Activated CD4-positive, alpha-beta T cell treated with anti-CD3 and anti-CD28 coated beads, Interleukin-2, amount 50 U/mL, for 16 hours (primary cell): ENCODE results near the gene CHML.

ENCODE experiments used
- DNase-seq: peaks from one replicate; pipeline ENCODE4 v3.0.0-alpha.2; 2020

Gene CHML

DNA sequence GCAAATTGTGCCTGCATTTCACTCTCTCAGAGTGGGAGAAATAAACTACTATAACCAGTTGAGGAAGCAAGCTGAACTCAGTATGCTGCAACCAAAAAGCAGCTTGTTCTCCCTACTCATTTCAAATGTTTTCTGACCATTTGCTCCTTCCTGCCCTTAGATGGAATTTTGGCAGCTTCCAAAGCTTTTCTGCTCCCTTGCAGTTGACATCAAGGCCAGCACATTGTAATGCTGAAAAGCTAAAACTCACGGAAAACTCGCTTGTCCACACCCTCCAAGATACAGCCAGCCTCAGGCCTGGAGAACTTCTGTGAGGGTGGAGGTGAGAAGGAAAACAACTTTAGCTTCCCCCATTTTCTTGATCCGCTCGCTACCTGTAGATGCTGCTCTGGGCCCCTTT lies 5.0 kb upstream of the CHML start:
- DNase-seq: no peak

DNA sequence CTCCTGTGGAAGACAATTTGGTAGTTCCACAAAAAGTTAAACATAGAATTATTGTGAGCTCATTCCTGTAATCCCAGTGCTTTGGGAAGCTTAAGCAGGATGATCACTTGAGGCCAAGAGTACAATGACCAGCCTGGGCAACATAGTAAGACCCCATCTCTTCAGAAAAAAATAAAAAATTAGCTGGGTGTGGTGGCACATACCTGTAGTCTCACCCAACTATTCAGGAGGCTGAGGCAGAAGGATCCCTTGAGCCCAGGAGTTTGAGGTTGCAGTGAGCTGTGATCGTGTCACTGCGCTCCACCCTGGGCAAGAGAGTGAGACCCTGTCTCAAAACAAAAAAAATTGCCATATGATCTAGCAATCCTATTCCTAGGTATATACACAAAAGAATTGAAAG lies 4.1 kb upstream of the CHML start:
- no peak for DNase-seq

DNA sequence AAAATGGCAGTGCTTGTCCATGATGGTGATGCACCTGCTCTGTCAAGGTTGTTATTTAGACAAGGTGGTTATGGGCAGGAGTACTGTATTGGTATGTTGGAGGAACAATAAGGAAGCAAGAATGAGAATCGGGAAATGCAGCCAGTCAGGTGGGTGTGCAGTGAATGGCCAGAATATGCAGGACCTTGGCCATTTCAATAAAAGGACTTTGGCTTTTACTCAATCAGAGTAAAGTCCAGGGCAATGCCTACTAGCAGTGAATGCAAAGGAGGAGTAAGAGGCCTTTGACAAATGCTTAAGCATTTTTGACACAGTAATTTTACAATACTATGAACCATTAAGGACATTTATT lies 2.4 kb upstream of the CHML start:
- DNase-seq: no peak

DNA sequence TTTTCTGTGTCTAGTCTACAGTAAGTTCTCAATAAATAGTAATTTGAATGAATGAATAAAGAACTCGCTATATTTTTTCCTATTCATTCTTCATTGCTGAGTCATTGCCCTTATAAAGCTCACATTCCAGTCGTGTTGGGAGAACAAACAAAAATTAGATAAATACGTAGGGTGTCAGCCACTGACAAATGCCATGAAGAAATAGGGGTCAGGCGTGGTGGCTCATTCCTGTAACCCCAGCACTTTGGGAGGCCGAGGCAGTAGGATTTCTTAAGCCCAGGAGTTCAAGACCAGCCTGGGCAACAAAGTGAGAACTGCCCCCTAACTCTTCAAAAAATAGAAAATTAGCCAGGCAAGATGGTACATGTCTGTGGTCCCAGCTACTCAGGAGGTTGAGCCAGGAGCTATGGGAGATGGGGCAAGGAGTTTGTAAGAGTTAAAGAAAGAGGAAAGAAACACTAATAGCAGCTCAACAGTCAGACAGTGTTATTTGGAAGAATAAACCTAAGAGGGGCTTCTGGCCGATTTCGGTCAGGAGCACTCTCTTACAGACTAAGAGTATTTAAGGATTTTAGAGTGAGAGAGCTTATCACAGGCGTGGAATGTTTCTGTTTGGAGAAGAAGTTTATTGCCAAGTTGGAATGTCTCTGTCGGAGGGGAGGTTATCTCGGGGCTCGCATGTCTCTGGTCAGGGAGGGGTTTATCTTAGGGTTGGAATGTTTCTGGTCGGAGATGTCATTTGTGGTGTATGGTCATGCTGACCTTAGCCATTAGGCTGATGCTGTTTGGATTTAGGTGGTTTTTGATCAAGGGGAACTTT lies 1.8 kb upstream of the CHML start:
- no peak for DNase-seq

DNA sequence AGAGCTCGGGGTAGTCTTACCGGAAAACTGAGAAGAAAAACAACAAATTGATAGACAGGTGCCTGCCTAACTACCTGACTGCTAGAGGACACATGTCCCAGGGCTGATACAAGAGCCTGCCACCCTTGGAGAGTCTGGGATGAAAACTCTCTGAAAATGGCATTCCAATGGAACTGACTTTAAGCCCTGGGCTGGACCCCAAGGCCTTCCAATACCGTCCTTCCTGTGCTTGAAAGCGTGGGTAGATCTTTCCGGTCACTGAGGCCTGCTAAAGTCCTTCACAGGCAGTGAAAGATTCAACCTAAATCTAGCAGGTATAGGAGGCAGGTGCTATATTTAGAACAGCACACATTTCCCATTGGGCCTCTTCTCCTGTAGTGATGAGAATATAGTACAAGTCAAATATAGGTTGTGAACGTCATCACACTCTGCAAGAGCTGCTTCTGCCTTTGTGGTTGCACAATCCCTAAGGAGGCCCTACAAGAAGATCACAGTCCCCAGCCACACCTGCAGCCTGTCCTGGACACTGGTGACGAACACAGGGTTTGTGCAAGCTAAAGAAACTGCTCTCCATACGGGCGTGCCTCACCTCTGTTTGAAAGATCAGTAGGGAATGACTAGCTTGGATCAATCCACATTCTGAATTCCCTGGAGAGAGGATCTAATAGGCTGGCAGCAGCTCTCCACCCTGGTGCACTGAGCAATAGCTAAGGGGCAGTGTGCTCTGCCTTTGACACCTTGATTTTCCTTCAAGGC lies 876 bp upstream of the CHML start:
- no peak for DNase-seq

DNA sequence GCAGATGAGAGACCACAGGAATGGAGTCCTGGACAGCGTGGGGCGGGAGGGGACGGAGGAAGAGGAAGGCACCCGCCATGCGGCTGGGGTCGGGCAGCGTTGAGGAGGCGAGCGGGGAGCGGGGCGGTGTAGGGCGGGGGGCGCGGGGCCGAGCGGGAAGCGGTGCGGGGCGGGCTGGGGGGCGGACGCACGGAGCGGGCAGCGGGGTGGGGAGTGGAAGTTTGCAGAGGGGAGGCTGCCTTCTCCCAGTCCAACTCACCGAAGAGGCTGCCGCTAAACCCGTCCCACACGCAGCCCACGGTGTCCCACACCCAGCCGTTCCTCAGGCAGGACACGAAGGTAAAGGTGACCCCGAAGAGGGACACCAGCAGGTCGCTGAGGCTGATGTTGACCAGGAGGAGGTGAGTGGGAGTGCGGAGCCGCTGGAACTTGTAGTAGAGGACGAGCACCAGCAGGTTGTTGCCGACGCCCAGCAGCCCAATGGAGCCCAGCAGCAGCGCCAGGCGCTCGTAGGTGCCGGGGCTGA lies 483 bp downstream of the CHML start:
- DNase-seq: peak; percentile 39

DNA sequence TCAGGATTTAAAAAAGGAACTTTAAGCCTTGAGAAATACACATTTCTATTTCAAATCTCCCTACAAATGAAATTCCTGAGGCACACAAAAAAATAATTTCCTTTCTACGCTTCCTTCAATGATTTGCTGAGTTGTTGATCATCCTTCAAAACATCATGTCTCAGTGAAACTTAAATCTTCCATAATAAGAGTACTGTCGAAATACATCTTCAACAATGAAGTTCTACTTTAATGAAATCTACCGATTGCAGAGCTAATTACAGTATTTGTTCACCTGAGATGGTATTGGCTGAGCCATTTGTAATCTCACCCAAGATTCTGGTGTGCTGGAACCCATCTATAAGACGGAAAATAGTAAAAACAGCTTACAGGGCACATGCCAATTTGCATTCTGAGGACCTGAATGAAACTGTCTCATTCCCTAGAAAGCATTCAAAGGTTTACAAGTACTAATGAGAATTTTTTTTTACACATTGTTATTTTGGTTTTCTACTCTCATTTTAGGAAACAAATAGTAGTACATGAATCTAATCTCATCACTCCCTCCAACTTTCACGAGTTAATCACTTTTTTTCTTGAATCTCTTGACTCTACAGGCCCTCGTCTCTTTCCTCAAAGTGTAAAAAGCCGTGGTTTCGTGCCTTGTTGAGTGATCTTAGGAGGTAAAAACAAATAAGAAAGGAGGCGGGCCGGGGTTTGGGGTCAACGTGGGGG lies 1.1 kb downstream of the CHML start:
- DNase-seq: no peak

DNA sequence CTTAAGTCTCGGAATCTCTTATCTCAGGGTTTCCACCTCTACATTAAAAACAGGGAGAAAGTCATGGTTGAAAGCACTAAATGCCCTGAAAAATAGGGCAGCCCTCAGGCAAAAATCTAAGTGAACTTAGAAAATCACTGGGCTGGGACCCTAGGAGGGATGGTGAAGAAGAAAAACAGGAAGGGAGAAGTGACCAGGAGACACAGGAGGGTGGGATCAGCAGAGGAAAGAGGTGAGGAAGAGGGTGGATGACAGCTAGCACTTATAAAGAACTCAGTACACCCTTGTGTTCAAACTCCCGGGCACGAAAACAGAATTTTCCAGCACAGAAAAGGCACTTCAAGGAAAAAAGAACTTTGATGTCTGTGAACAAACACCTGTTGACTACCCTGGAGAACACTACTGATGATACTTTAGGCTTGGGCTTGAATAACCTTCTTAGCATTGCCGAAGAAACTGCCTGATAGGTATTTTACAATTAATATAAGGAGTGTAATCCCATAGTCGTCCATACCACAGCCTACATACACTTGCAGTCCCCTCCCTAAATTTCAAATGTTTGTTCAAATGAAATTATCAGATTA lies 2.0 kb downstream of the CHML start:
- no peak for DNase-seq

DNA sequence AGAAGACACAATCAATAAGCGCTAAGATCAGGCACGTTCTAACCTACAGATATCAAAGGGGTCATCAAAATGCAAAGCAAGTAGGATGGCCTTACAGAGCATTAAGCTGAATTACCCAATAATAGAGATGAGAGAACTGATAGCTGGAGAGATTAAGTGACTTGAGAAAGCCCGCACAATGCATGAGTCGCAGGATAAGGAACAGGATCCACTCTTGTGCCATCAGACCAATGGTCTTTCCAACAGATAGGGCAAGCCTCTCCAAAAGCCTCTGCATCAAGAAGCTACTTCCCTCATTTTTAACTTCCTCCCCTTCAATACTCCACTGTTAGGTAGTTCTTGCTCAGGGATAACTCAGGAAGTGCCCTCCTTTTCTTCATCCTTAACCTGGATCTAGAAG lies 2.6 kb downstream of the CHML start:
- no peak for DNase-seq

DNA sequence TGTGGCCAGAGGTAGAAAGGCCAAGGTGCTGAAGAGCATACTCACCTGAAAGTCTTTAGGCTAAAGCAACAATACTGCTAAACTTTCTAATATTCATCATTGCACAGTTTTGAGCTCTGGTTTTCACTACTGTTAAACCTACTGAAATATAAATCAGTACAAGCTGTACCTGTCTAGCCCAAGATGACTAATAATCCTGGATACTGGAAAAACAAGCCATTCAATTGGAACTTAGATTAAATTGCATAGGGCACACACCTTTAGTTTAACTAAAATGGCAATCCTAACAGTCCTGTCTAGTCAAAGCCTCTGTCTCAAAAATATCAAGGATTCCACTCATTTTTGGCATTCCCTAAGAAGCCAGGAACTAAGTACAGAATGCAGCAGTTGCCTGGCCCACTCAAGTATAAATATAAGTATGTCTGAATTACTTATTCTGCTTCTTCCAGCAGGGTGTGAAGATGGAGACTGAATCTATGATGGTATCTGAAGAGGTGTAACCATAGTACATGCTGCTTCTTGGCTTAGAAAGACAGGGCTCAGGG lies 3.1 kb downstream of the CHML start:
- DNase-seq: no peak

DNA sequence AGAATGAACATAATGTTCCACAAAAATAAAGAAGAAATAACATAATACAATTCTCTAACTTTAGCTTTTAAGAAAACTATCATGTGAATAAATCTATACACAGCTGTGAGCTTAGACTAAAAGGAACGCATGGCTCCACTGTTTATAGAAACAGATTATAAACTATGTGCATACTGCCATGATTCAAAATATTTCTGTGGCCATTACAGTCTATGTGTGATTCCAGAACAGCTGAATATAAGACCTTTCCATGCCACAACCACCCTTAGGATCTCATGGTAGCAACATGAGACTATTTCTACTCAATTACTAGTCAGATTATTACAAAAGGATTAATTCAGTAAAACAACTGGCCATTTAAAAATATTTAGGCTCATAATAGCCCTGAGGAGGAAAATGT lies 3.9 kb downstream of the CHML start:
- DNase-seq: no peak

DNA sequence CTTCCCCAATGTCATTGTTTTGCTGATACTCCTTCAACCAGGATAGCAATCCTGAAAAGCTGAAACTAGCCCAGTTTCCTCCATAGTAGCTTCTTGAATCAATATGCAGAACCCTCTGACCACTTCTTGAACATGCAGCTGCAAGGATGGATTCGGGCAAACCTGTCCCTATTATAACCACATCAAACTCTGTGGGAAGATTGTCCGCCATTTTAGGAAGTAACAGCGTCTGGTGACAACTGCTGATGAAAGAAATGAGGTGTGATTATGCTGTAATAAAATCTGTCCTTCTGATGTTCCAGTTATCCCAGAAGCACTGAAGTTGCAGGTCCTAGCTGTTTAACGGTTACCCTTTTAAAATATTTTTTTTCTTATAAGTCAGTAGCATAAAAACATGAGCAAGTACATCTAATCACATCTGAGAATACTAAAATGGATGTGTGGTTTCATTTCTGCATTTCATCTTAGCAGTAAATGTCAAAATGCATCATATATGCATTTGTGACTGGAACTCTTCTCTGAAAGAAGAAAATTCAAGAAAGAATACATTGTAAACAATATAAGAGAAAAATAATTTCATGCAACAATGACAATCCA lies 4.5 kb downstream of the CHML start:
- DNase-seq: no peak

DNA sequence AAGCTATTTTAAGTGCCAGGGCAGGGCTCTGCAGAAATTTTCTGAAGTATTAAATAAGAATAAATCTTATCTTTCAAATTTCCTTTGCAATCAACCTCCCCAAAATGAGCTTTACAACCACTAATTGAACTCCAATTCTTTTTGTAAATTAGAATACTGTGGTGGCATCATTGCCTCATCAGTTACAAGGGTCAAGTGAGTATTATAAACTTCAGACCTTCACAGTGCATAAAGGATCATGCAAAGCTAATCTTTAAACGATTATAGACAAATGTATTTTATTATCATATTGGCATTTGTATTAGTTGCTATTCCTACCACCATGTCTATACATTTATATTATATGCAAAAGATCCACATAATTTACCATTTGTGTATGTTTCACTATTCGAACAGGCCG lies 7.2 kb downstream of the CHML start:
- no peak for DNase-seq

DNA sequence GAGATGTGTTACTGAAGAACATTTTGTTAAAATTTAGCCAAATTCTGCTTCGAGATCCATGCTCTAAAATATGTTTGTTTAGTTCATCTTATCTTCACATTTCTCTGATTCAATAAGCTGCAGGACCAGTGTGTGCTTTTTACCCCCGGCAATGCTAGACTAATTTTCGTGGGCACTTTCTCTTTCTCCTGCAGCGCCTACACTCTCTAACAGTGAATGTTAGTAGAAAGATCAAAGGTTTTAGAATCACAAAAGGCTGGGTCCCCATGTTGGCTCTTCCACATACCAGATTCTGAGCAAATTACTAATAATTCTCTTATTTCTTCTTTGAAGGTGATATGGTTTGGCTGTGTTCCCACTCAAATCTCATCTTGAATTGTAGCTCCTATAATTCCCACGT lies 8.5 kb downstream of the CHML start:
- no peak for DNase-seq

DNA sequence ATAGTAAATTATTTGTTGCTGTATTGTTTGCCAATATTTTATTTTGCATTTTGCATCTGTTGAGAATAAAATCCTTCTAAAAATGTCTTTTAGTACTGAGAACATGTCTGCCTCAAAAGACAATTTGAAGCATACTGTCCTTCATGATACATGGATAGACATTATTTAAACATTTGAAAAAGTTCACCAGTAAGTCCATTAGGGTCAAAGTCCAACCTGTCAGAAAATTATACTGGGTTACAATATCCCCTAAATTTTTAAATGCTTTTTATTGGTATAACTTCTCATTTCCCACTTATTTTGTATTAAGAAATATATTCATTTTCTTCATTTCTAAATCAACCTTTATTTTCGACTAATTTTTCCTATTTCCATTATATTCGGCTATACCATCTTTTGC lies 9.3 kb downstream of the CHML start:
- DNase-seq: no peak

DNA sequence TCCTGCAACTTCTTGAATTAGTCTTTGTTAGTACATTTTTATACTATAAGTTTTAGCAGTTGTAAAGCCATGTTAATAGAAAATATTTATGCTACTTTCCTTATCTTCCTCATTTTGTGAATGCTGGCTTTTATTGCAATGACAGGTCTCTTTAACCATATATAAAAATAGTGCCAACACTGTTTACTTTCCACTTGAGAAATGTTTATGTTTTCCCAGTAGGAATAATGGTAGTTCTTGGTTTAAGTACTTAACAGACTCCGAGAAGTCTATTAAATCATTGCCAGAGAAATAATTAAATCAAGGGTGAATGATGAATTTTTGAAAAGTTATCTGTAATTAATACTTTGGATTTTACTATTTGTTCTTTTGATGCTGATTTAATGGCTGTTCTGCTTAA lies 9.7 kb downstream of the CHML start:
- no peak for DNase-seq

DNA sequence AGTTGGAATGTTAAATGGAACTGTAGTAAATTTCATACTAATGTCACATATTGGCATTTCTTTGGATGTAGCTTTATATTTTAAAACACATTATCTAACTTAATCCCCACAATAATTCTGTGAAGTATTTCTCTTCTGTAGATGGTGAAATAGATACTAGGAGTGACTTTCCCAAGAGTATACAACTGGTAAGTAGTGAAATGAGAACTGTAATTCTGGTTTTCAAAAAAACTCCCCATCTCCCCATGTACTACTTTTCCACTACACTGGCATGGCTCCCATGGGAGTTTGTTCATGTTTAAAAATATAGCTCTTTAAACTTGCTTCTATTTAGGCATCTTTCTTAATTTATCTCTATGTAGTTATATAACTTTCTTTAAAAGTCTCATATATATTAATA lies 10.2 kb downstream of the CHML start:
- no peak for DNase-seq

DNA sequence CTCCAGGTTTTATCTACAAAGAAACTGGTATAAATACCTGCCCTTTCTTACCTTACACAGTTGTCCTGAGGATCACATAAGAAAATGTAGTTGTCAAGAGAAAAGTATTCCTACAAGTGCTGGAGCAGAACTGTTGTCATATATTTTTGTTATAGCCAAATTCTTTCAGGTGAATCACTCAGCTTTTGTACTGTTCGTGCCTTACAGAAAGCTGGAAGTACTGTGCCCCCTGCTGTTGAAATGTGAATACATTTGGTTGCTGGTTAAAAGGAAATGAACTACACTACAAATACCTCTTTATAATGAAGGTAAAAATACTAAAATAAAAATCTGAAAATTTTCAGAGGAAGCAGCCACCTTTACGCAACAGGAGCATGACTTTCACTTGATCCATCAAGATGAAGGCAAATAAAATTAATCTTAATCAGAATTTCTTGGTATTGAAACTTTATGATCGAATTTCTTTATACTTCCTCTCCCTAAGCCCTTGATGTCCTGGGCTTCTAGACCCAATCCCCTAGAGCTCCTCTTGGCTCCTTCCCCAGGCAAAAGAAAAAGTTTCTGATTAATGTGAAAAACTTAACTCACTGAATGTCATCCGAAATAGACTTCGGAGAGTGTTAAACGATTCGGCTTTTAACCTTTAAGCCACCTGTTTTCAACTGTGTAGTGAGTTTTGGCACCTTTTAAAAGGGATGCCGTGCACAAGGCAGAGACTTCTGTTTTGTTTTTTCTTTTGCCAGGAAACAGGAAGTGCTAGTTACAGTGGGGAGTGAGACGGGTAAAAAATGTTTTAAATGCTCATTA lies 12.5 kb downstream of the CHML start:
- DNase-seq: peak; percentile 59

DNA sequence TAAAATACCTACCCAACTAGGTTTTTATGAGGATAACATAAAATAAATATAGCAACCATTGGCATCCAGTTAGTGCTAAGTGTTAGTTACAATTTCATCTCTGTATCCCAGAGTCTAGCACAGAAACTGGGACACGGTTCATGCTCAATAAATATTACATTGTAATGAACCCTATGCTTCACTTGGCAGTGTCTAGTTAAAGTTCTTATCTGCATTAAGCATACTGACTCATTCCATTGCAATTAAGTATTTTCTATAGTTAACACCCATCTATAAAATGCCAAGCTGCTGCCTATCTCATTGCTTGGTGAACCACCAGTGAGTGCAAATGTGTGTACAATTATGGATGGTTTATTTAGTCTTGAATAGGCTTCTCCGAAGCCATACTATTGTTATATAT lies 15.2 kb downstream of the CHML start:
- no peak for DNase-seq

DNA sequence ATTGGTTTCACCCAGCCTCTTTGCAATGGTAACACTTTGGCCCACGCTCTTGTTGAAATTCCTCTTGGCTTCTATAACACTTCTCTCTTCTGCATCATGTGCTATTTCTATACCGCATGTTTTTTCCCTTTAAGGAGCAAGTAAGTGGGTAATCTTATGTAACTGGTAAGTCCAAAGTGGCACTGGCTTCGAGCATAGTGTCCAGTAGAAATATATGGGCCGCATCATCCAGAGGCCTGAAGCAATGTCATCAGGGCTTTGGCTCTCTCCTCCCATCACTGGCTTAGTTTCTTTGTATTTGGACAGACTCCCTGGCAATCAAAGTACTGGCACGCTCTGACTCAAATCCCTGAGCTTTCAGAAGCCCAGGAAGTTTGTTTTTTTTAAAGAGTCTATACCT lies 17.5 kb downstream of the CHML start:
- no peak for DNase-seq

DNA sequence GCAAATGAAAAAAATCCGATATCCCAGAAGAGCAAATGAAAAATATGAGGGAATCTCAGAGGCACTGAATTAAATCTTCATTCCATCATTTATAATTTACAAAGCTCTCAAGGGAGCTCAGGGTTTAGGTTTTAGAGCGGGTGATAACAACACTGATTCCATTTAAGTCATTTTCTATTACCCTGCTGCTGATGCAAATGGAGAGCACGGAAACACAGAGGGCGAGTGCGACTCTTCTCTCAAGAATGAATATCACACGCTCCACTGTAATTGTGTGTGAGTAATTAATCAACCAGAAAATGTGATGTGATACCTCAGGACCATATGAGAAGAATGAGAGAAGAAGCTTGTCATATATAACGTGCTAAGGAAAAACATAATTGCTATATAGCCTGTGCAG lies 22.7 kb downstream of the CHML start:
- DNase-seq: no peak
